GM19438 (cell line): ENCODE measurements around the gene UBR3.
"Not testable (repeated sequence)": the region's sequence is repeated elsewhere in the genome, so short reads cannot be mapped to it uniquely, and the experiment has no call there.

Experiments
- ATAC-seq: cut with Tn5 transposase; IDR thresholded peaks from one replicate; pipeline ENCODE4 v1.9.1; 2021; ENCODE audit warnings: low read depth; ENCODE audit not compliant: unreplicated experiment

UBR3 gene

DNA sequence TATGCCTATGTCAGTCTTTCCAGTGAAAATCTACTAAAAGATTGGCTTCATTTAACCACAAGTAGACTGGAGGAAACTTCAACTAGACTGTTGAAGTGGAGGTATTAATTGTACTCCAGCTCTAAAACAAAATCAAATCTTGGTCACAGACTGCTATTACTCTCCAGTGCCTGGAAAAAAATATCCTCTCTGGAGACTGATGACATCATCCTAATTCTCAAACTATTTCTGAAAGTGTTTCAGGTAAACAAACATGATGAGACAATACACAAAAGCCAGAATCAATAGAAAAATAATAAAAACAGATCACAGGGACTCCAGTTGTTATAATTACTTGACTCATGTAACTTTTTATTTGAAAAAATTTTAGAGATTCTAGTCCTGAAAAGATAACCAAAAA, 263.0 kb downstream of the UBR3 start:
- ATAC-seq: no peak

DNA sequence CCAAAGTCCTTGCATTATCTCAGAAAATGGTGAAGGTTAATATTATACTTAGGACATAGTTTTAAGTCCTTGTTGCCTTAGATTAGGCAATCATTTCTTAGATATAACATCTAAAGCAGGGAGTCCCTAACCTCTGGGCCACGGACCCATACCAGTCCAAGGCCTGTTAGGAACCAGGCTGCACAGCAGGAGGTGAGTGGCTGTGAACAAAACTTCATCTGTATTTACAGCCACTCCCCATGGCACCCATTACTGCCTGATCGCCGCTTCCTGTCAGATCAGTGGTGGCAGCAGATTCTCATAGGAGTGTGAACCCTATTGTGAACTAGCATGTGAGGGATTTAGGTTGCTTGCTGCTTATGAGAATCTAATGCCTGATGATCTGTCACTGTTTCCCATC, 264.2 kb downstream of the UBR3 start:
- no peak for ATAC-seq

DNA sequence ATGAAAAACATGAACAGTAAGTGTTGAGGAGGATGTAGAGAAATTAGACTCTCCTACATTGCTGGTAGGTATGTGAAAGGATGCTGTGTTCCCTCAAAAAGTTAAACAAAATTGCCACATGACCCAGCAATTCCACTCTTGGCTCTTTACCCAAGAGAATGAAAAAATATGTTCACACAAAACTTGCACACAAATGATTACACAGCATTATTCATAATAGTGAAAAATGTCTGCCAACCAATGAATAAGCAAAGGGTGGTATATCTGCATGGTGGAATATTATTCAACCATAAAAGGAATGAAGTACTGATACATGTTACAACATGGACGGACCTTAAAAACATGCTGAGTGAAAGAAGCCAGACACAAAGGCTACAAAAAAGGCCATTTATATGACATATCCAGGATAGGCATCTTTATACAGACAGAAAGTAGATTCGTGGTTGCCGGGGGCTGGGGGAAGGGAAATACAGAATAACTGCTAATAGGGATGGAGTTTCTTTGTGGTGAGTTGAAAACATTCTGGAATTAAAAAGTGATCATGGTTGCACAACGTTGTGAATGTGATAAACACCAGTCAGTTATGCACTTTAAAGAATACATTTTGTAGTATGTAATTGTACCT, 265.3 kb downstream of the UBR3 start:
- ATAC-seq: no peak

DNA sequence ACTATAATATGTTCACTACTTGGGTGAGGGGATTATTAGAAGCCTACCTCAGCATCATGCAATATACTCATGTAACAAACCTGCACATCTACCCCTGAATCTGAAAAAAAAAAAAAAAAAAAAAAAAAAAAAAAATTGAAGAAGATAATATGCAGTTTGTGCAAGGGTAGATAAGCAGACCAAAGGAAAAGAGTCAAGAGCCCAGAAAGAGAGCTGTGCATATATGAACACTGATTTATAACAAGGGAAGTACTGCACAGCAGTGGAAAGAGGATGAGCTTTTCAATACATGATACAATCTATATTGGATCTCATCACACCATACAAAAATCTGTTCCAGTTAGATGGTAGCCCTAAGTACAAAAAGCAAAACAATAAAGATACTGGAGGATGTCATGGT, 268.1 kb downstream of the UBR3 start:
- ATAC-seq: no peak

DNA sequence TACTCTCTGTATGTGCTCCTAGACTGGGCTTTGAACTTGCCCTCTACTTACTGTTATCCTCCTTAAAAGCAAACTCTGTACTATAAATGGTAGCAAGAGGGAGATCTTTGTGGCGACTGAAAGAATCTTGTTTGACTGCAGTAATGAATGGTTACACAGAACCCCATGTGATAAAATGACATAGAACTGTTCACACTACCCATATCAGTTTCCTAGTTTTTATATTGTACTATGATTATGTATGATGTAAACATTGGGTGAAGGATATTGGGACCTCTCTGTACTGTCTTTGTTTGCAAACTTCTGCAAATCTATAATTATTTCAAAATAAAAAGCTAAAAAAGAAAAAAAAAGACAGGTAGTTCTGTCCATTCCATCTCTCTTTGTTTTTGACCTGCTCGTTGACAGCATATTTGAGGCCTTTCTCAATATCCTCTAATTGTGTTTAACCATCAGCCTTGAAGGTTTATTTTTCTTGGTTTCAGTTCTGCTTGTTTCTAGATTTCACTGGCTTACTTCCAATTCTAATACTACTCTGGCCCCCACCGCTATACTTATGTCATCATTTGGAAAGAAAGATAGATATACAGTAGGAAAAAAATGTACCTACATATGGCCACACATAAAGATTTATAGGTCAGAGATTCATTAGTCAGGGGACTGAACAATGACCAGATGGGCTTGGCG, 271.5 kb downstream of the UBR3 start:
- ATAC-seq: no peak

DNA sequence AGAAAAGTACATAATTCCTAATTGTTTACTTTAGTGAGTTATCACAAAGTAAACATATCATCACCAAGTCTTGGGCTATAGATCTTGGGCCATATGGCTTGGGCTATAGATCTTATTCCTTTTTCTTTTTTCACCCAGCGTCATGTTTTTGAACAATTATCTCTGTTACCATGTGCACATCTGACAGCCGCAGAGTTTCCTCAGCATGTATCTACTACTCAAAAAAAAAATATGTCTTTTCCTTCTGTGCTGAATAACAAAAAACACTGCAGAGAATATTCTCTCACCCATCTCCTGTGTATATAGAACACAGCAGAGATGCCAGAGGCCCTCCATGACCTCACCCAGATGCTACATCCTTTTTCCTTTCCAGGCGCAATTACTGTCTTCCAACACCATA, 274.5 kb downstream of the UBR3 start:
- ATAC-seq: no peak

DNA sequence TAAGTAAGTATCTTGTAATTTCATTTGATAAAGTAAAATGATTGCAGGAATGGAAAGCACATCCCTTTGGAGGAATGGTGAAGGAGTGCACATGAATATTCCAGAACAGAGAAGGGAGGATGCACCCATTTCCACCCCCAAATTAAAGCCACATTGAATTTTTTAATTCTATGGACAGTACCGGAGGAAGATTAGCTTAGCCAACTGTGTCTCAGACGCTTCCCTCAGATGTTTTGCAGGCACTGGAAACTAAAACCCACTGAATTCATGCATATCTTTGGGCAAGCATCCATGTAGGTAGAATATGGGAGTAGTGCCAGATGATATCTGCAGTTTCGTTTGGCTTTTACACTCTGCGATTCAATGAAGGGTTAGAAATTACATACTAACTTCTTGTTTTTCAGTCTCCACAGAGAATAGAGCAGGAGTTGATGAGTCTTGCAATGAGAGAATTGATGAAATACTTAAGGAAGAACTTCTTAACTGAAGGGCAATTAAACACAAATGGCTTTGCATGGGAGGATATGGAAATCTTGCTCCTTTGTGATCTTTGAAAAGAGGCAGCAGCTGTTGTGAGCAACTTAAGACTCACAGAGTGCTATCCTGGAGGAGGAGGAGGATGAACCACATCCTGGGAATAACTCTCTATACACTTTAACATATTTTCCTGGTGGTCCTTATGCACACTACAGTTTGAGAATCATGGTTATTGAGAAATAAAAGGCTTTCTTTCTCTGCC, 279.0 kb downstream of the UBR3 start:
- no peak for ATAC-seq

DNA sequence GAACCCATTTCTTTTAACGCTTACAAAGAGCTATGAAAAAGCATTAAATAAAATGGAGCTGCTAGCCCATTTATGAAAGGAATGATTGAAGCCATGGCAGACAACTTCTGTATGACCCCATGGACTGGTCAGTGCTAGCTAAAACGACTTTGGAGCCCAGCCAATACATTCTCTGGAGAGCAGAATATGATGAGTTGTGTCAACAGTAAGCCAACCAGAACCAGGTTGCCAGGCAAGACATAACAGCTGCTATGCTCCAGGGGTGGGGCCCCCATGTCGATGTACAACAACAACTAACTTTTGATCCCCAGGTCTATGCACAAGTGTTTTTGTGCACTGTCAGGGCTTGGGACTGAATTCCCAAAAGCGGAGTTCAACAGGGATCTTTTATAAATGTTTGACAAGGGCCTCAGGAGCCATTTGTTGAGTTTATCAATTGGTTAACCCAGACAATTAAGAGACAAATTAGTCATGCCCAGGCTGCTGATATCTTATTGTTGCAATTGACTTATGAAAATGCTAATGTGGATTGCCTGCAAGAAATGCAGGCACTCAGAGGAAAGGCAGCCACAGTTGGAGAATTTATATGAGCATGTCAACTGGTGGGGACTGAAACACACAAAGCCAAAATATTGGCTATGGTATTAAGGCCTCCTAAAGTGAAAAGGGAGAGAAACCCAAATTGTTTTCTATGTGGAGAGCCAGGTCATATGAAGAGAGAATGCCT, 286.1 kb downstream of the UBR3 start:
- no peak for ATAC-seq

DNA sequence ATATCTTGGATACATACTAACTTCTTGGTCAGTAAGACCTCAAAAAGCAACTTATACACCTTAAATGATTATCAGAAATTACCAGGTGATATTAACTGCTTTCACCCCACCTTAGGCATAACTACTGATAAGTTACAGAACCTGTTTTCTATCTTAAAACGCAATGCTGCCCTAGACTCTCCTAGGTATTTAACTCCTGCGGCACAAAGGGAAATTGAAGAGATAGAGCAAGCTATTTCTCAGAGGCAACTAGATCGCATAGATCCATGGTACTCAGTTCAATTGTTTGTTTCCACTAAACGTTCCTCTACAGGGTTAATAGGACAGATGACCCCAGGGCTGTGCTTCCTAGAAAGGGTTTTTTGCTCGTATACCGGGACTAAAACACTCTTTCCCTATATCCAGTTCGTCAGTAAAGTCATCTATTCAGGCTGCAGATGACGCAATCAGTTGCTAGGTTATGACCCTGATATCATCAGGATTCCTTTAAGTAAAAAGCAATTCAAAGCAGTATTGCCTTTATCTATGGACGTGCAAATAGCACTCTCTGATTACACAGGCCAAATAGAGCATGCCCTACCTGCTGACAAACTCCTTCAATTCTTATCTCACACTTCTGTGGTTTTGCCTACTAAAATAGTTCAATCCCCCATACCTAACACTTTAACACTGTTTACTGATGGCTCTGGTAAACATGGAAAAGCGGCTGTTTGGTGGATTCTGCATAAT, 288.4 kb downstream of the UBR3 start:
- ATAC-seq: no peak

DNA sequence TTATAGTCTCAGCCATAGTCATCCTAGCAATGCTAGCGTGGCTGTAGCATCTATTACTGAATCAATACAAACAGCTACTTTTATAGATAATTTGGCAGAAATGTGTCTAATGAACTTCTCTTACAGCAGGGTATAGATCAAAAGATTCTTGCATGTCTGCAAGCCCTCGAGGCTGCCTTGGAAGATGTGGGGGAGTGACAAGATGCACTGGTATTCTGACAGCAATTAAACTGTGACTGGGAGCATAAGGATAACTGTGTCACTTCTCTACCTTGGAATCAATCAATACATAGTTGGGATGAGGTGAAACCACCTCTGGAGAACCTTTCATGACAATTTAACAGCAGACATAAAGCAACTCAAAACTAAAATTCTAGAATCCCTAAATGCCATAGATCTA, 291.4 kb downstream of the UBR3 start:
- ATAC-seq: no peak

DNA sequence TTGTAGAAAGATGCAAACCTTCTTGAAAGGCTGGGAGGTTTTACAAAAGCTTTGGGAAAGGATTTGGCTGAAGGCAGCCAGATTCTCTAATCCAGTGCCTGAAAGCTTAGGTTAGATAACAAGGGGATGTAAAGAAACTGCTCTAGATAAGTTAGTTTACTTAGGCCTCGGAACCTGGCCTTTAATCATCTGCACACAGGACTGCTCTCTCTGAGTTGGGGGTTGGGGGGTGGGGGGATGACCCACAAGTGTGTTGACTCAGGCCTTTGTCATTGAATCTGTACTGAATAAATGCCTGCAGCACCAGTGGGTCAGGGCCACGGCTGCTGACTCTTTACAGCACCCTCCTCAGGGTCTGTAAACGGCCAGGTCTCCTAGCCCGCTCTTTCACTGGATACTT, 292.1 kb downstream of the UBR3 start:
- not testable (repeated sequence) for ATAC-seq

DNA sequence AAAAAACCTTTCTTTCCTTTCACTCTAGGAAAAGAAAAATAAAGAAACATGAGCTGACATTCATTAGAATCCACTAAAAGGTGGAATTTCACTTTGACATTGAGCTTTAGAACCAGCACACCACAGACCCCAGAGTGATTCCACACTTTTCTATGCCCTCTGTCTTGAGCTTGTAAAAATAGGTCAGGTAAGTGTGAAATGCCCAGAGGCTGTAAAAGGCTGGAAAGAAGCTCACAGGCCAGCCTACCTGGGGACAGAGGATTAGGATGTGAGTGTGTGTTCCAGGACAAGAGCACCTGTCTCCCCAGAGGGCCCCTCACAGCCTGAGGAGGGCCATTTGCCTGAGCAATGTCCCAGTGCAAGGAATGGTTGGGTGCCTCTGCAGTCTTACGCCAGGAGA, 294.4 kb downstream of the UBR3 start:
- no peak for ATAC-seq

DNA sequence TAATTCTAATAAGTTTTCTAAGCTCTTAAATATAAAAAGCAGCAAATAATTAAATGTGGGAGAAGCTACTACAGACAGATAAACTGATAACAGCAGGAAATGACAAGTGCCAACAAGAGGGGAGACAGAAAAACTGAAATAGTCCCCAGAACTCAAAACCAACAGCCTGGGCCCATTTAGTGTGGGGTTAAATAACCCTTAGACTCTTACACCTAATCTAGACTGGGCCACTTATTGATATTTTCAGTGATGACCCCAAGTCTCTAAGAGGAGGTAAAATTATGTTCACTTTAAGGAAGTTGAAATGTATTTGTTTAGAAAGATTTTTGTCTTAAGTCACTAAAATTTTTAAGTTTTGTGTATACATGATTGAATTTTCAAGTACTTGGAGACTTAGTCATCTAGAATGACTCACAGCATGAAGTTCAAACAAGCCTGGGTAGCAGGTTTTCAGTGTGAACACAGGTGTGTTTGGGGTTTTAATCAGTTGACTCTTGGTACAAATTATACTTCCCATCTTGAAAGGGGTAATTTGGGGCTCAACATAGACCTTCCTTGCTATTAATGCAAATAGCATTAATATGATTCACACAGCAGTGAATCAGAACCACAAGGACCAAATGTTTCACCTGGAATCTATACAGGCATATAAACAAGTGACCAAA, 295.8 kb downstream of the UBR3 start:
- no peak for ATAC-seq

DNA sequence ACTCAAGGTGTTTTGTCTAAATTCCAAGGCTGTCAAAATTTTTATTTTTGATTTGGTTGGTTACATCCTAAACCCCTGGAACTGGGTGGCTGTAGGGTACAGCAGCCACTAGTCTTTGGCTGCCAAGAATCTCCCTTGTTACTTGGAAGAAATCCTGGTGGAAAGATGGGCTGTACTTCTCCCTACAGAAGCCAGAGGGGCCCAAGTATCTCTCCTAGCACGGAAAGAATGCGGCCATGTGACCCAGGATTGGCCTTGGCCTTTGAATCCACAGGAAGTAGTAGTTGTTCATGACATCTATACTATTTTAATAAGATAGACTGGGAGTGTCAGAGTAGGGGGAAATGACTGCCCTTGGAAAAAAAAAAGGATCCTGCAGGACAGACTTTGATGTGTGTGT, 296.3 kb downstream of the UBR3 start:
- no peak for ATAC-seq

DNA sequence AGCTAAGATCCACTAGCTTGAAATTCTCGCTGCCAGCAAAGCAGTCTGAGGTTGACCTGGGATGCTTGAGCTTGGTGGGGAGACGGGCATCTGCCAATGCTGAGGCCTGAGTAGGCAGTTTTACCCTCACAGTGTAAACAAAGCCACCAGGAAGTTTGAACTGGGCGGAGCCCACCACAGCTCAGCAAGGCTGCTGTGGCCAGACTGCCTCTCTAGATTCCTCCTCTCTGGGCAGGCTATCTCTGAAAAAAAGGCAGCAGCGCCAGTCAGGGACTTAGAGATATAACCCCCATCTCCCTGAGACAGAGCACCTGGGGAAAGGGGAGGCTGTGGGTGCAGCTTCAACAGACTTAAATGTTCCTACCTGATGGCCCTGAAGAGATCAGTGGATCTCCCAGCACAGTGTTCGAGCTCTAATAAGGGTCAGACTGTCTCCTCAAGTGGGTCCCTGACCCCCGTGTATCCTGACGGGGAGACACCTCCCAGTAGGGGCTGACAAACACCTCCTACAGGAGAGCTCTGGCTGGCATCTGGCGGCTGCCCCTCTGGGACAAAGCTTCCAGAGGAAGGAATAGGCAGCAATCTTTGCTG, 299.0 kb downstream of the UBR3 start:
- not testable (repeated sequence) for ATAC-seq
